ENCODE data around the gene MXRA8.

MXRA8 gene

GRCh38 chr1:1334835-1335234, 23.5 kb downstream of the MXRA8 start:
- no peak for DNase-seq (ENCODE audit: low spot score)

- DNase-seq (ENCODE audit: low spot score), result no peak
These were observed 24.7 kb downstream of the MXRA8 start for GRCh38 chr1:1333551-1334241.

GRCh38 chr1:1332774-1333480, 25.4 kb downstream of the MXRA8 start:
- DNase-seq (ENCODE audit: low spot score), result no peak

- no peak for DNase-seq (ENCODE audit: low spot score)
These were observed 26.2 kb downstream of the MXRA8 start for GRCh38 chr1:1332031-1332755.

- DNase-seq (ENCODE audit: low spot score), result no peak
These were observed 27.0 kb downstream of the MXRA8 start, which contains the start of gene TAS1R3 for GRCh38 chr1:1331068-1331965. Gene TAS1R3 (plus strand): TSS chr1:1331280. CDS start chr1:1331346, 66 bp downstream.

GRCh38 chr1:1330366-1331067, 27.8 kb downstream of the MXRA8 start:
- no peak for DNase-seq (ENCODE audit: low spot score)

GRCh38 chr1:1329304-1330210, 28.8 kb downstream of the MXRA8 start:
- DNase-seq (ENCODE audit: low spot score), result no peak

GRCh38 chr1:1328254-1328653, 30.1 kb downstream of the MXRA8 start:
- DNase-seq (ENCODE audit: low spot score), result no peak

DNA sequence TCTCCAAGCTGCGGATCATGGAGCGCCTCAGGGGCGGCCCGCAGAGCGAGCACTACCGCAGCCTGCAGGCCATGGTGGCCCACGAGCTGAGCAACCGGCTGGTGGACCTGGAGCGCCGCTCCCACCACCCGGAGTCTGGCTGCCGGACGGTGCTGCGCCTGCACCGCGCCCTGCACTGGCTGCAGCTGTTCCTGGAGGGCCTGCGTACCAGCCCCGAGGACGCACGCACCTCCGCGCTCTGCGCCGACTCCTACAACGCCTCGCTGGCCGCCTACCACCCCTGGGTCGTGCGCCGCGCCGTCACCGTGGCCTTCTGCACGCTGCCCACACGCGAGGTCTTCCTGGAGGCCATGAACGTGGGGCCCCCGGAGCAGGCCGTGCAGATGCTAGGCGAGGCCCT, 31.1 kb downstream of the MXRA8 start:
- no peak for DNase-seq (ENCODE audit: low spot score)

DNA sequence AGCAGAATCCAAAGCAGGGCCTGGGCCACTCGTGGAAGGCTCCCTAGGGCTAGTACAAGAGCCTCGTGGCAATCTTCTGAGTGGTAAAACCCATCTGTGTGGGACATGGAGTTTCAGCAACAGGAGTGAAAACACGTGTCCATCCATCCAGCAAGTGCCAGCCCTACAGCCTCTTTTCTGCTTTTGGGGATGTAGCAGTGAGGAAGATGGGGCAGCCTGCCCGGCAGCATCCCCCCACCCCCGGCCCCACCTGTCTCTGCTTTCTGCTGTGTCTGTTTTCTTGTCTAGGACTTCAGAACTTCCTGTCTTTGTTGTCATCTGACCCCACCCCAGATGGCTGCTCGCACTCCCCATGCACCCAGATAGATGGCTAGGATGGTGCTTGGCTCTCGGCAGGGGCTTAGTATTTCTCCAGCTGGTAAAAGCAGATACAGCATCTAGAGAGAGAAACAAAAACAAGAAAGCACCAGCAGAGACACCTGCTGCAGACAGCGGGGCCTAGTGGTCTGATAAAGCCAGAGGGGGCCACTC, 32.2 kb downstream of the MXRA8 start:
- DNase-seq (ENCODE audit: low spot score), result no peak

DNA sequence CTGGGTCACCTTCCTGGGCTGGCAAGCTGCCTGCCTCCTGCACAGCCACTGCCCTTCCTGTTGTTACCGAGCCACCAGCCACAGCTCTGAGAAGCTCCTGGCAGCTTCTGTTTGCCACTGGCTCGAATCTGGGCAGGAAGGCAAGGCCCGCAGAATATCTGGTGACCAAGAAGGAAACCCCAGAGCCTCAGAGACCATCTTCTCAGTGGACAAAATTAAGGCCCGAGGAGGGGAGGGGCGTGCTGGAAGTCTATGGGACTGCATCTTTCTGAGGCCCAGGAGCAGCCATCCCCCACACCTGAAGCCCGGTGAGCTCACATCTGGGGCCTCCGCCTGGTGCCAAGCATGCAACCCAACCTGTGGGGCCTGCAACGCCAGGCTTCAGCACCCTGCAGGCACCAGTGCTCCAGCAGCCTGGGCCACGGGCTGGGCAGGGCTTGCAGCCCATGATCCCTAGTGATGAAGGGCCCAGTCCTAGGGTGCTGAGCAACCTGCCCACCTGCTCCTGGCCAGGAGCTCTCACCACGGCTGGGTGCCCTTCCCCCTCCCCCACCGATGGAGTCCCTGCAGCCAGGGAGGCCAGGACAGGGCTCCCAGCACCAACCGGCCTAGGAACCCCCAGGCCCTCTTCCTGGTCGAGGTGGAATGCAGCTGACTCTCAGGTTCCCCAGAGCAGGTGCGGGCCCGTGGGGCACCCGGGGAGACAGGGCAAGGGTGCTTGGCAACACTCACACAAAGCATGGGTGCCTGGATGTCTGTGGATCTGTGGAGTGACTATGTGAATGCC, 32.9 kb downstream of the MXRA8 start:
- DNase-seq (ENCODE audit: low spot score), result no peak

DNA sequence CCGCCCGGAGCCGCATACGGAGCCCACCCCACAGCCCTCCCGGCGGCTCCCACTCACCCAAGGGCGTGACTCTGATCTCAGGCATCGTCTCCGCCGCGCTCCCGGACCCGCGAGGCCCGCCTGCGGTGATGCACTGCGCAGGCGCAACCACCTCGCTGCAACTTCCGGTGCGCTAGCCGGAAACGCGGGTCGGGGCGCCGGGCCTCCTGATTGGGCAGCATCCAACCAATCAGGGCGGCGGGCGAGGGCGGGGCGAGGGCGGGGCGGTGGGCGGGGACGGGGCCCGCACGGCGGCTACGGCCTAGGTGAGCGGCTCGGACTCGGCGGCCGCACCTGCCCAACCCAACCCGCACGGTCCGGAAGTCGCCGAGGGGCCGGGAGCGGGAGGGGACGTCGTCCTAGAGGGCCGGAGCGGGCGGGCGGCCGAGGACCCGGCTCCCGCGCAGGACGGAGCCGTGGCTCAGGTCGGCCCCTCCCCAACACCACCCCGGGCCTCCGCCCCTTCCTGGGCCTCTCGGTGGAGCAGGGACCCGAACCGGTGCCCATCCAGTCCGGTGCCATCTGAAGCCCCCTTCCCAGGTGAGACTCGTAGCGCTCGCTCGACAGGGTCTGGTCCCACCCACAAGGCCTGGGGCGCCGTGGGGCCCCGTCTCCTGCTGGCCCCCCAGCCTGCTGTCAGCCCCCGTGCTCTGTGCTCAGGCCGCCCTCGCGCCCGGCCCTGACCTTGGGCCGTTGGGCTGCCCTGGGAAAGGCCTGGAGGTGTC, 33.6 kb downstream of the MXRA8 start, which contains the start of the genes CPTP and INTS11:
Gene CPTP (plus strand): TSS at position 279 of the 764 bp plus-strand sequence. CDS start 2,109 bp downstream, outside the sequence.
Gene INTS11 (minus strand): TSS at position 137 of the 764 bp plus-strand sequence. CDS start 52 bp downstream, at position 85.
- DNase-seq (ENCODE audit: low spot score), result peak; percentile 87

DNA sequence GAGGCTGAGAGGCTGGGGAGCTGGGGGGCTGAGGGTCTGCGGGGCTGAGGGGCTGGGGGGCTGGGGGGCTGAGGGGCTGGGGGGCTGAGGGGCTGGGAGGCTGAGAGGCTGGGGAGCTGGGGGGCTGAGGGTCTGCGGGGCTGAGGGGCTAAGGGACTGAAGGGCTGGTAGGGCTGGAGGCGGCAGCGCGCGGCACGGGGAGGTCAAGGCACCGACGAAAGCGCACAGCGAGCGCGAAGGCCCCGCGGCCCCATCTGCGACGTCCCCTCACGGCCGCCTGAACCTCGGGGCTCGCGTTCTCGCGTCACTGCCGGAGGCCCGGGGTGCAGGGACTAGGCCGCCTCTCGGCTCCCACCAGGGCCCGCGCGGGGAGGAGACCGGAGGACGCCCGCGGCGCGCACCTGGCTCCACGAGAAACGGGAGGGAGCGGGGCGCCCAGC, 34.3 kb downstream of the MXRA8 start:
- DNase-seq (ENCODE audit: low spot score), result no peak

- DNase-seq (ENCODE audit: low spot score), result no peak
These were observed 35.4 kb downstream of the MXRA8 start for GRCh38 chr1:1322952-1323351.

DNA sequence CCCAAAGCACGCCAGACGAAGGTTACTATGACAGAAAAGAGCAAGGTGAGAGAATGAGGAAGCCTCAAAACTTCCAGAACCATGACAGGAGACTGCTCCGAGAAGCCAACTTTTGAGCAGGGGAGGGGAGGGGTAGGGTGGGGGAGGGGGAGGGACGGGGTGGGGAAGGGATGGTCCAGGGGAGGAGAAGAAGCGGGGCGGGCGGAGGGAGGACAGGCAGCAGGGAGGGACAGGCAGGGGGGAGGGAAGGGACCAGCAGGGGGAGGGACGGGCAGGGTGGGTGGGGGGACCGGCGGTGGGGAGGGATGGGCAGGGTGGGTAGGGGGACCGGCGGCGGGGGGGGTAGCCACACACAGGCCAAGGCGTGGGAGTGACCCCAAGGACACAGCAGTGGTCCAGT, 35.9 kb downstream of the MXRA8 start:
- no peak for DNase-seq (ENCODE audit: low spot score)

DNA sequence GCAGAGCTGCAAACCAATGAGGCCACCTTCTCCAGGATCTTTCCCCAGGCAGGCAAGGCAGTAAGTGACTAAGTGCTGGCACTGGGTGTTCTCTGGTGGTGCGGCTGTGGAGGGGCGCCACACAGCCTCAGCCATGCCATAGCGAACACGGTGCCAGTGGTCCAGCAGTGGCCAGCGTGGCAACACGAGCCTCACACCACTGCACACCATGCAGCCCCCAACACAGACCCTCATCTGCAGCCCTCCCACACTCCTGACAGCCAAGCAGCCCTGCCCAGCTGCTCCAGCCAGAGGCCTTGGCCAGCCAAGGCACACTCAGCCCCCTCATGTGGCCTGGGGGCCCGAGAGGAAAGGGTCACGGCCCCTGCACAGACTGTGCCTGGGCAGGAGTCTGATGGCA, 36.9 kb downstream of the MXRA8 start:
- no peak for DNase-seq (ENCODE audit: low spot score)

DNA sequence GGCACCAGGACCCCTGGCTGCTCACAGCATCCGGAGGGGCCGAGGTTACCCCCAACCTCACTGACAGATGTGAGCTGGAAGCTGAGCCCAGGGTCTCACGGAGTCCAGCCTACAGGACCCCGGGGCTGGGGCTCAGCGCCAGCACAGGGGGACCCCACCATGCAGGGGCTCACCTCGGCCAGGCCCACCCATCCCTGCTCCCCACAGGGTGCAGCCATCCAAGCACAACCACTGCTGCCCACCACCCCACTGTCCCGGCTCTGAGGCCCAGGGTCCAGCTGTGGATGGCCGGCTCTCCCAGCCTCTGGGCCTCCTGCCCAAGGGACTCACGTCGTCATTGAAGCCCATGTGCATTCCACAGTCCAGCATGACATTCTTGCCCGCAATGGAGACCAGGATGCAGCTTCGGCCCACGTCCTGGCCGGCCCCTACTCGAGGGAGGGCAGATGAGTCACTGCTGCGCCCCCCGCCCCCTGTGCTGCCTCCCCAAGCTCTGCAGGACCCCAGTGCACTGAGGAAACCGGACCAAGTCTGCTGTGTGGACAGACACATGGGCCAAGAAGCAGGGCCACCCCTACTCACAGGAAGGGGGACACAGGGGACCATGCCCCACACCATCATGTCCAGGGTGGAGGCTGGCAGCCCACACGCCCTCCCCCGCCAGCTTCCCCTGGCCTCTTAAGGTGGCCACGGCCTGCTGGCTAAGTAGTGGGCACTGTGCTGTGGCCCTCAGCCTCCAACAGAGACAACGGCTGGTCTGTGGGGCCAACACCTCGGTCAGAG, 37.5 kb downstream of the MXRA8 start:
- DNase-seq (ENCODE audit: low spot score), result no peak

Measured in putamen (tissue), 1 donor.